ENCODE results near the gene GIT1. TPM values are rescaled to one million over a fixed set of nuclear protein-coding genes. Genes with fewer than 3 reads are reported as not detected.
A peak's percentile ranks its signal among the peaks of the same experiment; 100 is the strongest.

The GIT1 gene
- total and polyA plus RNA-seq, 9 of the 15 experiments (the other 6 are each of a cell fraction or from before 2014, with no cell fraction given): 0.35 to 35.3 (median 17.1) TPM

DNA sequence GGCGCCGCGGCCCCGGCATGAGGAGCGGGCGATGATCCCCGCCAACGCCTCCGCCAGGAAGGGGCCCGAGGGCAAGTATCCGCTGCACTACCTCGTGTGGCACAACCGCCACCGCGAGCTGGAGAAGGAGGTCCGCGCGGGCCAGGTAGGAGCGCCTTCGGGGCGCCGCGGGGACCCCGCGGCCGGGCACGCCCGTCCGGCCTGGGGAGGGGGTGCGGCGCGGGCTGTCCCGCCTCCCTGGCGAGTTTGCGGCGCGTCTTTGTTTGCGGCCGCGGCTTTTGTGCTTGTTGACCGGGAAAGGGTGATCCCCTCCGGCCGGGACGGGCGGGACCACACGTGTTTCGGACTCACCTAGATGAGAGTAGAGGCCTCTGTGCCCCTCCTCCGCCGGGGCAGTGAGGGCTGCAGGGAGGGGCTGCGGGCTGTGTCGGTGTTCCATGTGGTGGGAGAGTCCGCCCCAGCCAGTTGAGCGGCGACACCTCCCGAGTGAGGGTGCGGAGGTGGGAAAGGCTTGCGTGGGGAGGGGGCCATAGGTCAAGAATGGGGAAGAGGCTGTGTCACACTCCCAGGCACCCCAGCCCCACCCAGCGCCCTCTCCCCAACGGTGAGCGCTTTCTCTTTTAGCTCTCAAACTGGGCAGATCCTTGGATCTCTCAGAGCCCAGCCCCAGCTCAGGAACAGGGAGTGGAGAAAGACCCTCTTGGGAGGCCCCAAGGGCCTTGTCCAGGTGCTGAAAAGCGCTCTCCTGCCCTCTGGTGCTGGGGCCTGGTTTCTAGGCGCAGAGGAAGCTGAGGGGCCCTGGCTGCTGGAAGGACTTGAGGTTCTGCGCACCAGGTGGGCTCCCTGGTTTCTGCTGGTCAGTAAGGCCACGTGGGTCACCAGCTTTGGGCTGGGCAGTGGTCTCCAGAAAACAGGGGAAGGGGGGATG lies 4.4 kb upstream of the GIT1 start (continued):
- TF ChIP-seq, protein P1, sequence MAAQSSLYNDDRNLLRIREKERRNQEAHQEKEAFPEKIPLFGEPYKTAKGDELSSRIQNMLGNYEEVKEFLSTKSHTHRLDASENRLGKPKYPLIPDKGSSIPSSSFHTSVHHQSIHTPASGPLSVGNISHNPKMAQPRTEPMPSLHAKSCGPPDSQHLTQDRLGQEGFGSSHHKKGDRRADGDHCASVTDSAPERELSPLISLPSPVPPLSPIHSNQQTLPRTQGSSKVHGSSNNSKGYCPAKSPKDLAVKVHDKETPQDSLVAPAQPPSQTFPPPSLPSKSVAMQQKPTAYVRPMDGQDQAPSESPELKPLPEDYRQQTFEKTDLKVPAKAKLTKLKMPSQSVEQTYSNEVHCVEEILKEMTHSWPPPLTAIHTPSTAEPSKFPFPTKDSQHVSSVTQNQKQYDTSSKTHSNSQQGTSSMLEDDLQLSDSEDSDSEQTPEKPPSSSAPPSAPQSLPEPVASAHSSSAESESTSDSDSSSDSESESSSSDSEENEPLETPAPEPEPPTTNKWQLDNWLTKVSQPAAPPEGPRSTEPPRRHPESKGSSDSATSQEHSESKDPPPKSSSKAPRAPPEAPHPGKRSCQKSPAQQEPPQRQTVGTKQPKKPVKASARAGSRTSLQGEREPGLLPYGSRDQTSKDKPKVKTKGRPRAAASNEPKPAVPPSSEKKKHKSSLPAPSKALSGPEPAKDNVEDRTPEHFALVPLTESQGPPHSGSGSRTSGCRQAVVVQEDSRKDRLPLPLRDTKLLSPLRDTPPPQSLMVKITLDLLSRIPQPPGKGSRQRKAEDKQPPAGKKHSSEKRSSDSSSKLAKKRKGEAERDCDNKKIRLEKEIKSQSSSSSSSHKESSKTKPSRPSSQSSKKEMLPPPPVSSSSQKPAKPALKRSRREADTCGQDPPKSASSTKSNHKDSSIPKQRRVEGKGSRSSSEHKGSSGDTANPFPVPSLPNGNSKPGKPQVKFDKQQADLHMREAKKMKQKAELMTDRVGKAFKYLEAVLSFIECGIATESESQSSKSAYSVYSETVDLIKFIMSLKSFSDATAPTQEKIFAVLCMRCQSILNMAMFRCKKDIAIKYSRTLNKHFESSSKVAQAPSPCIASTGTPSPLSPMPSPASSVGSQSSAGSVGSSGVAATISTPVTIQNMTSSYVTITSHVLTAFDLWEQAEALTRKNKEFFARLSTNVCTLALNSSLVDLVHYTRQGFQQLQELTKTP (IDR thresholded peaks at IDR 0.05; ENCODE audit: low read depth in 1 of 2, partially characterized antibody in 2 of 2): peak in 1 of 2 experiments; percentile 97
- TF ChIP-seq ZNF253 (CRISPR knock-in tag; conservative IDR thresholded peaks at IDR 0.05) (no peak), POLR2A (conservative IDR thresholded peaks at IDR 0.05) (no peak), THRB (CRISPR knock-in tag; conservative IDR thresholded peaks at IDR 0.05) (no peak), MCM2 (IDR thresholded peaks at IDR 0.05; ENCODE audit: low read depth) (no peak), E2F6 (IDR thresholded peaks at IDR 0.05; ENCODE audit: borderline replicate concordance in 1 of 2, extremely low read depth in 1 of 2, insufficient read depth in 1 of 2, insufficient read length in 1 of 2, low read depth in 1 of 2, low read length in 1 of 2, poor library complexity in 1 of 2, severe bottlenecking in 1 of 2) (peak; percentile 15 to 27), ZBTB49 (CRISPR knock-in tag; IDR thresholded peaks at IDR 0.05; ENCODE audit: borderline replicate concordance) (0 out of 2 replicates have a peak, but pooled peaks have one; percentile 60), ZNF766 (CRISPR knock-in tag; conservative IDR thresholded peaks at IDR 0.05) (no peak), ZNF384 (IDR thresholded peaks at IDR 0.05; ENCODE audit: low read depth, low read length) (no peak), NR2C1 (IDR thresholded peaks at IDR 0.05) (no peak), NR2C1 (tag; IDR thresholded peaks at IDR 0.05) (no peak), EZH2 (IDR thresholded peaks at IDR 0.05; ENCODE audit: borderline replicate concordance, low read depth, low read length) (no peak)

Data from K562 (cell line).